ENCODE results near the gene HEXB. TPM values are rescaled to one million over a fixed set of nuclear protein-coding genes. Genes with fewer than 3 reads are reported as not detected.

The HEXB gene
- total RNA-seq, 1 experiment from 2014 or later = 60.9 TPM

DNA sequence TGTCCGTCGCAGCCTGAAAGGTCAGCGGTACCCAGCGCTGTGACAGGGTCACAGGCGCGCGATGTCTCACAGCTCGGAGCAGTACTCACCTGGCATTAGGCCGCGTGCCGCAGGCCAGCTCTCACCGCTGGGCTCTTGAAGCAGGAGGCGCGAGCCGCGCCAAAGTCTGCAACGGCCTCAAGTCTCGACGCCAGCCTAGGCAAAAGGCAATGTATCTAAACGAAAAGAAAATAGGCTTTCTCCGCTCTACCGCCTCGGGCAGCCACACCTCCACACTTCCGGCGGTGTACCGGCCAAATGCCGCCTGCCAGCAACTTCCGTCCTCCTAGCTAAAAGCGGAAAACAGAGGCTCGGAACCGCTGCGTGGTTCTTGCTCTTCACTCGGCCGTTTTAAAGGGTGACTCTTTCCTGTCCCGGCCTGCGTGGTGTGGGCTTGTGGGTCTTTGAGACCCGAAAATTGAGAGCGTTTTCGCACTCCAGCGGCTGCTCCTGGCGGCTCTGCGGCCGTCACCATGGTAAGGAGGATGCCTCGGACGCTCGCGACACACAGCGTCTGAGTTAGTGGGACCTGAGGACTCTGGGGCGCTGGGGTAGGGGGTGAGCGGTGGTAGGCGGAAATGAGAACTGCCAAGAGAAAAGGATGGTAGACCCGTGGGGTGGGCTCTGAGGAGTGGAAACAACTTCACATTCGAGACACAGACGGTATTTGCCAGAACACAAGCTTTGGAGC is 82.0 kb downstream of the HEXB start, which contains the start of the genes GFM2 and NSA2 (continued):
- TF ChIP-seq, protein P1, sequence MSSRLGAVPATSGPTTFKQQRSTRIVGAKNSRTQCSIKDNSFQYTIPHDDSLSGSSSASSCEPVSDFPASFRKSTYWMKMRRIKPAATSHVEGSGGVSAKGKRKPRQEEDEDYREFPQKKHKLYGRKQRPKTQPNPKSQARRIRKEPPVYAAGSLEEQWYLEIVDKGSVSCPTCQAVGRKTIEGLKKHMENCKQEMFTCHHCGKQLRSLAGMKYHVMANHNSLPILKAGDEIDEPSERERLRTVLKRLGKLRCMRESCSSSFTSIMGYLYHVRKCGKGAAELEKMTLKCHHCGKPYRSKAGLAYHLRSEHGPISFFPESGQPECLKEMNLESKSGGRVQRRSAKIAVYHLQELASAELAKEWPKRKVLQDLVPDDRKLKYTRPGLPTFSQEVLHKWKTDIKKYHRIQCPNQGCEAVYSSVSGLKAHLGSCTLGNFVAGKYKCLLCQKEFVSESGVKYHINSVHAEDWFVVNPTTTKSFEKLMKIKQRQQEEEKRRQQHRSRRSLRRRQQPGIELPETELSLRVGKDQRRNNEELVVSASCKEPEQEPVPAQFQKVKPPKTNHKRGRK (CRISPR knock-in tag; IDR thresholded peaks at IDR 0.05; ENCODE audit: borderline replicate concordance) = no peak
- TF ChIP-seq, protein P2, sequence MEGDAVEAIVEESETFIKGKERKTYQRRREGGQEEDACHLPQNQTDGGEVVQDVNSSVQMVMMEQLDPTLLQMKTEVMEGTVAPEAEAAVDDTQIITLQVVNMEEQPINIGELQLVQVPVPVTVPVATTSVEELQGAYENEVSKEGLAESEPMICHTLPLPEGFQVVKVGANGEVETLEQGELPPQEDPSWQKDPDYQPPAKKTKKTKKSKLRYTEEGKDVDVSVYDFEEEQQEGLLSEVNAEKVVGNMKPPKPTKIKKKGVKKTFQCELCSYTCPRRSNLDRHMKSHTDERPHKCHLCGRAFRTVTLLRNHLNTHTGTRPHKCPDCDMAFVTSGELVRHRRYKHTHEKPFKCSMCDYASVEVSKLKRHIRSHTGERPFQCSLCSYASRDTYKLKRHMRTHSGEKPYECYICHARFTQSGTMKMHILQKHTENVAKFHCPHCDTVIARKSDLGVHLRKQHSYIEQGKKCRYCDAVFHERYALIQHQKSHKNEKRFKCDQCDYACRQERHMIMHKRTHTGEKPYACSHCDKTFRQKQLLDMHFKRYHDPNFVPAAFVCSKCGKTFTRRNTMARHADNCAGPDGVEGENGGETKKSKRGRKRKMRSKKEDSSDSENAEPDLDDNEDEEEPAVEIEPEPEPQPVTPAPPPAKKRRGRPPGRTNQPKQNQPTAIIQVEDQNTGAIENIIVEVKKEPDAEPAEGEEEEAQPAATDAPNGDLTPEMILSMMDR (IDR thresholded peaks at IDR 0.05) = no peak
- peak; percentile 77; the same call in 1 of the 2 replicates for TF ChIP-seq ETV6 (CRISPR knock-in tag; IDR thresholded peaks at IDR 0.05)
- TF ChIP-seq TCF7 (CRISPR knock-in tag; IDR thresholded peaks at IDR 0.05; ENCODE audit: low read depth) = no peak
- TF ChIP-seq ZNF232 (CRISPR knock-in tag; IDR thresholded peaks at IDR 0.05) = peak; percentile 66
- no peak for TF ChIP-seq ELF4 (CRISPR knock-in tag; IDR thresholded peaks at IDR 0.05; ENCODE audit: low read depth)
- TF ChIP-seq, protein P3, sequence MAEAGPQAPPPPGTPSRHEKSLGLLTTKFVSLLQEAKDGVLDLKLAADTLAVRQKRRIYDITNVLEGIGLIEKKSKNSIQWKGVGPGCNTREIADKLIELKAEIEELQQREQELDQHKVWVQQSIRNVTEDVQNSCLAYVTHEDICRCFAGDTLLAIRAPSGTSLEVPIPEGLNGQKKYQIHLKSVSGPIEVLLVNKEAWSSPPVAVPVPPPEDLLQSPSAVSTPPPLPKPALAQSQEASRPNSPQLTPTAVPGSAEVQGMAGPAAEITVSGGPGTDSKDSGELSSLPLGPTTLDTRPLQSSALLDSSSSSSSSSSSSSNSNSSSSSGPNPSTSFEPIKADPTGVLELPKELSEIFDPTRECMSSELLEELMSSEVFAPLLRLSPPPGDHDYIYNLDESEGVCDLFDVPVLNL (CRISPR knock-in tag; IDR thresholded peaks at IDR 0.05; ENCODE audit: borderline replicate concordance, low read depth) = no peak
- peak; percentile 75; the same call in 1 of the 2 replicates for TF ChIP-seq CREM (CRISPR knock-in tag; IDR thresholded peaks at IDR 0.05)
- TF ChIP-seq JUN (CRISPR knock-in tag; IDR thresholded peaks at IDR 0.05) = no peak
- TF ChIP-seq, protein P4, sequence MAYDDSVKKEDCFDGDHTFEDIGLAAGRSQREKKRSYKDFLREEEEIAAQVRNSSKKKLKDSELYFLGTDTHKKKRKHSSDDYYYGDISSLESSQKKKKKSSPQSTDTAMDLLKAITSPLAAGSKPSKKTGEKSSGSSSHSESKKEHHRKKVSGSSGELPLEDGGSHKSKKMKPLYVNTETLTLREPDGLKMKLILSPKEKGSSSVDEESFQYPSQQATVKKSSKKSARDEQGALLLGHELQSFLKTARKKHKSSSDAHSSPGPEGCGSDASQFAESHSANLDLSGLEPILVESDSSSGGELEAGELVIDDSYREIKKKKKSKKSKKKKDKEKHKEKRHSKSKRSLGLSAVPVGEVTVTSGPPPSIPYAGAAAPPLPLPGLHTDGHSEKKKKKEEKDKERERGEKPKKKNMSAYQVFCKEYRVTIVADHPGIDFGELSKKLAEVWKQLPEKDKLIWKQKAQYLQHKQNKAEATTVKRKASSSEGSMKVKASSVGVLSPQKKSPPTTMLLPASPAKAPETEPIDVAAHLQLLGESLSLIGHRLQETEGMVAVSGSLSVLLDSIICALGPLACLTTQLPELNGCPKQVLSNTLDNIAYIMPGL (CRISPR knock-in tag; IDR thresholded peaks at IDR 0.05) = 0 out of 2 replicates have a peak, but pooled peaks have one; percentile 68
- no peak for TF ChIP-seq HMGA2 (CRISPR knock-in tag; IDR thresholded peaks at IDR 0.05)
- TF ChIP-seq TEAD1 (CRISPR knock-in tag; IDR thresholded peaks at IDR 0.05) = peak; percentile 65
- no peak for TF ChIP-seq ZNF219 (CRISPR knock-in tag; IDR thresholded peaks at IDR 0.05; ENCODE audit: borderline replicate concordance)
- no peak for TF ChIP-seq ESRRA (CRISPR knock-in tag; IDR thresholded peaks at IDR 0.05; ENCODE audit: borderline replicate concordance)
- no peak for TF ChIP-seq ZNF671 (CRISPR knock-in tag; IDR thresholded peaks at IDR 0.05)
- TF ChIP-seq MXD4 (CRISPR knock-in tag; IDR thresholded peaks at IDR 0.05; ENCODE audit: borderline replicate concordance) = no peak
- TF ChIP-seq, protein P5, sequence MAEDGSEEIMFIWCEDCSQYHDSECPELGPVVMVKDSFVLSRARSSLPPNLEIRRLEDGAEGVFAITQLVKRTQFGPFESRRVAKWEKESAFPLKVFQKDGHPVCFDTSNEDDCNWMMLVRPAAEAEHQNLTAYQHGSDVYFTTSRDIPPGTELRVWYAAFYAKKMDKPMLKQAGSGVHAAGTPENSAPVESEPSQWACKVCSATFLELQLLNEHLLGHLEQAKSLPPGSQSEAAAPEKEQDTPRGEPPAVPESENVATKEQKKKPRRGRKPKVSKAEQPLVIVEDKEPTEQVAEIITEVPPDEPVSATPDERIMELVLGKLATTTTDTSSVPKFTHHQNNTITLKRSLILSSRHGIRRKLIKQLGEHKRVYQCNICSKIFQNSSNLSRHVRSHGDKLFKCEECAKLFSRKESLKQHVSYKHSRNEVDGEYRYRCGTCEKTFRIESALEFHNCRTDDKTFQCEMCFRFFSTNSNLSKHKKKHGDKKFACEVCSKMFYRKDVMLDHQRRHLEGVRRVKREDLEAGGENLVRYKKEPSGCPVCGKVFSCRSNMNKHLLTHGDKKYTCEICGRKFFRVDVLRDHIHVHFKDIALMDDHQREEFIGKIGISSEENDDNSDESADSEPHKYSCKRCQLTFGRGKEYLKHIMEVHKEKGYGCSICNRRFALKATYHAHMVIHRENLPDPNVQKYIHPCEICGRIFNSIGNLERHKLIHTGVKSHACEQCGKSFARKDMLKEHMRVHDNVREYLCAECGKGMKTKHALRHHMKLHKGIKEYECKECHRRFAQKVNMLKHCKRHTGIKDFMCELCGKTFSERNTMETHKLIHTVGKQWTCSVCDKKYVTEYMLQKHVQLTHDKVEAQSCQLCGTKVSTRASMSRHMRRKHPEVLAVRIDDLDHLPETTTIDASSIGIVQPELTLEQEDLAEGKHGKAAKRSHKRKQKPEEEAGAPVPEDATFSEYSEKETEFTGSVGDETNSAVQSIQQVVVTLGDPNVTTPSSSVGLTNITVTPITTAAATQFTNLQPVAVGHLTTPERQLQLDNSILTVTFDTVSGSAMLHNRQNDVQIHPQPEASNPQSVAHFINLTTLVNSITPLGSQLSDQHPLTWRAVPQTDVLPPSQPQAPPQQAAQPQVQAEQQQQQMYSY (CRISPR knock-in tag; IDR thresholded peaks at IDR 0.05) = no peak
- no peak for TF ChIP-seq NFATC4 (CRISPR knock-in tag; IDR thresholded peaks at IDR 0.05)
- TF ChIP-seq, protein P6, sequence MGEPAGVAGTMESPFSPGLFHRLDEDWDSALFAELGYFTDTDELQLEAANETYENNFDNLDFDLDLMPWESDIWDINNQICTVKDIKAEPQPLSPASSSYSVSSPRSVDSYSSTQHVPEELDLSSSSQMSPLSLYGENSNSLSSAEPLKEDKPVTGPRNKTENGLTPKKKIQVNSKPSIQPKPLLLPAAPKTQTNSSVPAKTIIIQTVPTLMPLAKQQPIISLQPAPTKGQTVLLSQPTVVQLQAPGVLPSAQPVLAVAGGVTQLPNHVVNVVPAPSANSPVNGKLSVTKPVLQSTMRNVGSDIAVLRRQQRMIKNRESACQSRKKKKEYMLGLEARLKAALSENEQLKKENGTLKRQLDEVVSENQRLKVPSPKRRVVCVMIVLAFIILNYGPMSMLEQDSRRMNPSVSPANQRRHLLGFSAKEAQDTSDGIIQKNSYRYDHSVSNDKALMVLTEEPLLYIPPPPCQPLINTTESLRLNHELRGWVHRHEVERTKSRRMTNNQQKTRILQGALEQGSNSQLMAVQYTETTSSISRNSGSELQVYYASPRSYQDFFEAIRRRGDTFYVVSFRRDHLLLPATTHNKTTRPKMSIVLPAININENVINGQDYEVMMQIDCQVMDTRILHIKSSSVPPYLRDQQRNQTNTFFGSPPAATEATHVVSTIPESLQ (CRISPR knock-in tag; IDR thresholded peaks at IDR 0.05) = no peak
- no peak for TF ChIP-seq ATF1 (CRISPR knock-in tag; IDR thresholded peaks at IDR 0.05)
- no peak for TF ChIP-seq TP53 (CRISPR knock-in tag; IDR thresholded peaks at IDR 0.05)
- TF ChIP-seq ZNF121 (CRISPR knock-in tag; IDR thresholded peaks at IDR 0.05) = no peak
- no peak for TF ChIP-seq RORB (CRISPR knock-in tag; IDR thresholded peaks at IDR 0.05)
- TF ChIP-seq, protein P7, sequence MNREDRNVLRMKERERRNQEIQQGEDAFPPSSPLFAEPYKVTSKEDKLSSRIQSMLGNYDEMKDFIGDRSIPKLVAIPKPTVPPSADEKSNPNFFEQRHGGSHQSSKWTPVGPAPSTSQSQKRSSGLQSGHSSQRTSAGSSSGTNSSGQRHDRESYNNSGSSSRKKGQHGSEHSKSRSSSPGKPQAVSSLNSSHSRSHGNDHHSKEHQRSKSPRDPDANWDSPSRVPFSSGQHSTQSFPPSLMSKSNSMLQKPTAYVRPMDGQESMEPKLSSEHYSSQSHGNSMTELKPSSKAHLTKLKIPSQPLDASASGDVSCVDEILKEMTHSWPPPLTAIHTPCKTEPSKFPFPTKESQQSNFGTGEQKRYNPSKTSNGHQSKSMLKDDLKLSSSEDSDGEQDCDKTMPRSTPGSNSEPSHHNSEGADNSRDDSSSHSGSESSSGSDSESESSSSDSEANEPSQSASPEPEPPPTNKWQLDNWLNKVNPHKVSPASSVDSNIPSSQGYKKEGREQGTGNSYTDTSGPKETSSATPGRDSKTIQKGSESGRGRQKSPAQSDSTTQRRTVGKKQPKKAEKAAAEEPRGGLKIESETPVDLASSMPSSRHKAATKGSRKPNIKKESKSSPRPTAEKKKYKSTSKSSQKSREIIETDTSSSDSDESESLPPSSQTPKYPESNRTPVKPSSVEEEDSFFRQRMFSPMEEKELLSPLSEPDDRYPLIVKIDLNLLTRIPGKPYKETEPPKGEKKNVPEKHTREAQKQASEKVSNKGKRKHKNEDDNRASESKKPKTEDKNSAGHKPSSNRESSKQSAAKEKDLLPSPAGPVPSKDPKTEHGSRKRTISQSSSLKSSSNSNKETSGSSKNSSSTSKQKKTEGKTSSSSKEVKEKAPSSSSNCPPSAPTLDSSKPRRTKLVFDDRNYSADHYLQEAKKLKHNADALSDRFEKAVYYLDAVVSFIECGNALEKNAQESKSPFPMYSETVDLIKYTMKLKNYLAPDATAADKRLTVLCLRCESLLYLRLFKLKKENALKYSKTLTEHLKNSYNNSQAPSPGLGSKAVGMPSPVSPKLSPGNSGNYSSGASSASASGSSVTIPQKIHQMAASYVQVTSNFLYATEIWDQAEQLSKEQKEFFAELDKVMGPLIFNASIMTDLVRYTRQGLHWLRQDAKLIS (CRISPR knock-in tag; IDR thresholded peaks at IDR 0.05; ENCODE audit: borderline replicate concordance) = no peak
